ENCODE results near the gene RAMACL. TPM values are rescaled to one million over a fixed set of nuclear protein-coding genes. Genes with fewer than 3 reads are reported as not detected.
"Not testable (repeated sequence)": the region's sequence is repeated elsewhere in the genome, so short reads cannot be mapped to it uniquely, and the experiment has no call there.

The RAMACL gene
- total RNA-seq, 1 donor from 2014 or later, result 2.6 TPM

- DNase-seq (ENCODE audit: low read depth in 2 of 2), result peak; percentile 96 to 100
These were observed 29.6 kb downstream of the RAMACL start for GRCh38 chr6:166556863-166557322.

- no peak for DNase-seq (ENCODE audit: low read depth in 2 of 2)
These were observed 30.1 kb downstream of the RAMACL start for GRCh38 chr6:166556336-166556735.

- no peak for DNase-seq (ENCODE audit: low read depth in 2 of 2)
These were observed 31.4 kb downstream of the RAMACL start for GRCh38 chr6:166555086-166555485.

- peak; percentile 44 to 94 for DNase-seq (ENCODE audit: low read depth in 2 of 2)
These were observed 32.2 kb downstream of the RAMACL start for GRCh38 chr6:166554316-166554715.

GRCh38 chr6:166553563-166554271 is 32.8 kb downstream of the RAMACL start:
- peak; percentile 80 to 92 for DNase-seq (ENCODE audit: low read depth in 2 of 2)

GRCh38 chr6:166552600-166552999 is 33.9 kb downstream of the RAMACL start:
- peak in 1 of 2 donors; percentile 51 for DNase-seq (ENCODE audit: low read depth in 2 of 2)

GRCh38 chr6:166551754-166552495 is 34.6 kb downstream of the RAMACL start:
- DNase-seq (ENCODE audit: low read depth in 2 of 2), result no peak

- DNase-seq (ENCODE audit: low read depth in 2 of 2), result no peak
These were observed 39.8 kb downstream of the RAMACL start for GRCh38 chr6:166546653-166547052.

GRCh38 chr6:166545156-166546034 is 41.1 kb downstream of the RAMACL start:
- no peak for DNase-seq (ENCODE audit: low read depth in 2 of 2)

GRCh38 chr6:166544296-166544605 is 42.2 kb downstream of the RAMACL start:
- DNase-seq (ENCODE audit: low read depth in 2 of 2), result no peak

GRCh38 chr6:166543603-166544295 is 42.7 kb downstream of the RAMACL start:
- DNase-seq (ENCODE audit: low read depth in 2 of 2), result no peak

GRCh38 chr6:166542580-166542912 is 43.9 kb downstream of the RAMACL start:
- peak; percentile 36 to 89 for DNase-seq (ENCODE audit: low read depth in 2 of 2)

- DNase-seq (ENCODE audit: low read depth in 2 of 2), result peak in 1 of 2 donors; percentile 46
These were observed 44.5 kb downstream of the RAMACL start for GRCh38 chr6:166541876-166542579.

- DNase-seq (ENCODE audit: low read depth in 2 of 2), result no peak
These were observed 45.1 kb downstream of the RAMACL start for GRCh38 chr6:166541366-166541765.

GRCh38 chr6:166540631-166541331 is 45.7 kb downstream of the RAMACL start:
- peak; percentile 60 to 90 for DNase-seq (ENCODE audit: low read depth in 2 of 2)

GRCh38 chr6:166539543-166539942 is 46.9 kb downstream of the RAMACL start:
- no peak for DNase-seq (ENCODE audit: low read depth in 2 of 2)

GRCh38 chr6:166539011-166539385 is 47.5 kb downstream of the RAMACL start:
- not testable (repeated sequence) for DNase-seq (ENCODE audit: low read depth in 2 of 2)

GRCh38 chr6:166538297-166539010 is 48.0 kb downstream of the RAMACL start:
- no peak for DNase-seq (ENCODE audit: low read depth in 2 of 2)

- no peak for DNase-seq (ENCODE audit: low read depth in 2 of 2)
These were observed 51.6 kb downstream of the RAMACL start for GRCh38 chr6:166534658-166535406.

All from lung microvascular endothelial cell (primary cell).